ENCODE data around the gene XPNPEP1. TPM values are rescaled to one million over a fixed set of nuclear protein-coding genes. Genes with fewer than 3 reads are reported as not detected.

The XPNPEP1 gene
- polyA plus RNA-seq, 1 of the 3 experiments (the other 2 are of a cell fraction) = 167 TPM

DNA sequence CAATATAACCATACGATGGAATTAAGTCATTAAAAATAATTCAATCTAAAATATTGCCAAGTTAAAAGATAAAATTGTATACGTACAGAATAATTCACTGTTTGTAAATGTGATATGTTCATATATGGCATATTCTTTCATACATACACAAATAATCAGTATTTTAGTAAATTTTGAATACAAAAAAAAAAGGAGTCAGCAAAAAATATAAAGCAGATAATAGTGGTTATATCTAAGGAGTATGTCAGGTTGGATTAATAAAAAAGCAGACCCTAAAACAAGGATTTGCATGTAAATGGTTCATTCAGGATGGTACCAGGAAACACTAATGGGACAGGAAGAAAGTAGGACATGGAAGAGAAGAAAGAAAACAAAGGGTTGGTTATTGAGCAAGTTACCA is 59.5 kb downstream of the XPNPEP1 start (continued):
- TF ChIP-seq, protein P1, sequence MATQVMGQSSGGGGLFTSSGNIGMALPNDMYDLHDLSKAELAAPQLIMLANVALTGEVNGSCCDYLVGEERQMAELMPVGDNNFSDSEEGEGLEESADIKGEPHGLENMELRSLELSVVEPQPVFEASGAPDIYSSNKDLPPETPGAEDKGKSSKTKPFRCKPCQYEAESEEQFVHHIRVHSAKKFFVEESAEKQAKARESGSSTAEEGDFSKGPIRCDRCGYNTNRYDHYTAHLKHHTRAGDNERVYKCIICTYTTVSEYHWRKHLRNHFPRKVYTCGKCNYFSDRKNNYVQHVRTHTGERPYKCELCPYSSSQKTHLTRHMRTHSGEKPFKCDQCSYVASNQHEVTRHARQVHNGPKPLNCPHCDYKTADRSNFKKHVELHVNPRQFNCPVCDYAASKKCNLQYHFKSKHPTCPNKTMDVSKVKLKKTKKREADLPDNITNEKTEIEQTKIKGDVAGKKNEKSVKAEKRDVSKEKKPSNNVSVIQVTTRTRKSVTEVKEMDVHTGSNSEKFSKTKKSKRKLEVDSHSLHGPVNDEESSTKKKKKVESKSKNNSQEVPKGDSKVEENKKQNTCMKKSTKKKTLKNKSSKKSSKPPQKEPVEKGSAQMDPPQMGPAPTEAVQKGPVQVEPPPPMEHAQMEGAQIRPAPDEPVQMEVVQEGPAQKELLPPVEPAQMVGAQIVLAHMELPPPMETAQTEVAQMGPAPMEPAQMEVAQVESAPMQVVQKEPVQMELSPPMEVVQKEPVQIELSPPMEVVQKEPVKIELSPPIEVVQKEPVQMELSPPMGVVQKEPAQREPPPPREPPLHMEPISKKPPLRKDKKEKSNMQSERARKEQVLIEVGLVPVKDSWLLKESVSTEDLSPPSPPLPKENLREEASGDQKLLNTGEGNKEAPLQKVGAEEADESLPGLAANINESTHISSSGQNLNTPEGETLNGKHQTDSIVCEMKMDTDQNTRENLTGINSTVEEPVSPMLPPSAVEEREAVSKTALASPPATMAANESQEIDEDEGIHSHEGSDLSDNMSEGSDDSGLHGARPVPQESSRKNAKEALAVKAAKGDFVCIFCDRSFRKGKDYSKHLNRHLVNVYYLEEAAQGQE (IDR thresholded peaks at IDR 0.05; ENCODE audit: low read depth, low read length) = no peak
- no peak for TF ChIP-seq SIN3A (IDR thresholded peaks at IDR 0.05; ENCODE audit: borderline replicate concordance, low read depth, low read length)
- no peak for TF ChIP-seq FOXM1 (IDR thresholded peaks at IDR 0.05; ENCODE audit: low read depth)
- no peak for TF ChIP-seq GABPA (IDR thresholded peaks at IDR 0.05; ENCODE audit: low read depth)
- TF ChIP-seq RFX5 (IDR thresholded peaks at IDR 0.05; ENCODE audit: low read length) = no peak
- no peak for TF ChIP-seq EP300 (IDR thresholded peaks at IDR 0.05; ENCODE audit: borderline replicate concordance in 1 of 2, low read depth in 1 of 2, low read length in 1 of 2)
- no peak for TF ChIP-seq FOXJ3 (CRISPR knock-in tag; IDR thresholded peaks at IDR 0.05)
- TF ChIP-seq, protein P2, sequence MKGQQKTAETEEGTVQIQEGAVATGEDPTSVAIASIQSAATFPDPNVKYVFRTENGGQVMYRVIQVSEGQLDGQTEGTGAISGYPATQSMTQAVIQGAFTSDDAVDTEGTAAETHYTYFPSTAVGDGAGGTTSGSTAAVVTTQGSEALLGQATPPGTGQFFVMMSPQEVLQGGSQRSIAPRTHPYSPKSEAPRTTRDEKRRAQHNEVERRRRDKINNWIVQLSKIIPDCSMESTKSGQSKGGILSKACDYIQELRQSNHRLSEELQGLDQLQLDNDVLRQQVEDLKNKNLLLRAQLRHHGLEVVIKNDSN (IDR thresholded peaks at IDR 0.05; ENCODE audit: borderline replicate concordance, low read depth) = no peak
- no peak for TF ChIP-seq TCF12 (IDR thresholded peaks at IDR 0.05)
- TF ChIP-seq TAF1 (IDR thresholded peaks at IDR 0.05; ENCODE audit: borderline replicate concordance, low read depth, low read length) = no peak
- no peak for TF ChIP-seq YY1 (IDR thresholded peaks at IDR 0.05; ENCODE audit: low read depth)

DNA sequence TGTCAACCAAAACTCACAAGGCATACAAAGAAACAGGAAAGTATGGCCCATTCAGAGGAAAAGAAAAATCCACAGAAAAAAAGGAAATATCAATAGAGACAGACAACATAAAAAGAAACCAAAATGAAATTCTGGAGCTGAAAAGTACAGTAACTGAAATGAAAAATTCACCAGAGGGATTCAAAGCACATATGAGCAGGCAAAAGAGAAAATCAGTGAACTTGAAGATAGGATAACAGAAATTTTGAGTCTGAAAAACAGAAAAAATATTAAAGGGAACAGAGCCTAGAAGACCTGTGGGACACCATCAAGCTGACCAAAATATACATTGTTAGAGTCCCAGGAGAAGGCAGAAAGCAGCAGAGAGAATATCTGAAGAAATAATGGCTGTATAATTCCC is 60.6 kb downstream of the XPNPEP1 start:
- H3K9ac ChIP-seq = no peak overlapping the region
- no peaks in the 10 kb centered on the region; a peak in 1 of 4 replicates for H3K4me1 ChIP-seq (ENCODE audit: control insufficient read depth in 1 of 2, insufficient read depth in 2 of 2, low read depth in 1 of 2, low read length in 1 of 2)
- H2AFZ ChIP-seq (ENCODE audit: low read depth) = no peak overlapping the region
- no peaks in the 10 kb centered on the region for H3K9me2 ChIP-seq
- H3K27ac ChIP-seq (ENCODE audit: low read depth in 2 of 2, low read length in 1 of 2) = no peak overlapping the region
- H3F3A ChIP-seq (replicated peaks; ENCODE audit: insufficient read depth) = no peaks in the 10 kb centered on the region
- H3K27me3 ChIP-seq (ENCODE audit: insufficient read depth) = no peaks in the 10 kb centered on the region
- POLR2A ChIA-PET = no interaction called here
- no peak for DNase-seq
- no peaks in the 10 kb centered on the region for H3K9me3 ChIP-seq
- no peak overlapping the region for H3K4me3 ChIP-seq (ENCODE audit: low read depth in 2 of 2, low read length in 1 of 2)
- CTCF ChIA-PET = interaction anchor here (0.6 to 5.5 kb wide), 4 partner anchors 10 to 288 kb away, joined by 3 to 27 read pairs (median 4); no protein-coding TSS in a partner anchor
- no peak overlapping the region for H3K4me2 ChIP-seq
- H3K36me3 ChIP-seq (replicated peaks in 1 of 2; ENCODE audit: control insufficient read depth in 1 of 2, insufficient read depth in 2 of 2, low read length in 1 of 2) = peaks cover 31 to 47% of the 10 kb centered on the region in 2 experiments
- H4K20me1 ChIP-seq (ENCODE audit: insufficient read depth) = no peaks in the 10 kb centered on the region
- H3K79me2 ChIP-seq (ENCODE audit: insufficient read depth) = no peaks in the 10 kb centered on the region
- TF ChIP-seq, protein P3, sequence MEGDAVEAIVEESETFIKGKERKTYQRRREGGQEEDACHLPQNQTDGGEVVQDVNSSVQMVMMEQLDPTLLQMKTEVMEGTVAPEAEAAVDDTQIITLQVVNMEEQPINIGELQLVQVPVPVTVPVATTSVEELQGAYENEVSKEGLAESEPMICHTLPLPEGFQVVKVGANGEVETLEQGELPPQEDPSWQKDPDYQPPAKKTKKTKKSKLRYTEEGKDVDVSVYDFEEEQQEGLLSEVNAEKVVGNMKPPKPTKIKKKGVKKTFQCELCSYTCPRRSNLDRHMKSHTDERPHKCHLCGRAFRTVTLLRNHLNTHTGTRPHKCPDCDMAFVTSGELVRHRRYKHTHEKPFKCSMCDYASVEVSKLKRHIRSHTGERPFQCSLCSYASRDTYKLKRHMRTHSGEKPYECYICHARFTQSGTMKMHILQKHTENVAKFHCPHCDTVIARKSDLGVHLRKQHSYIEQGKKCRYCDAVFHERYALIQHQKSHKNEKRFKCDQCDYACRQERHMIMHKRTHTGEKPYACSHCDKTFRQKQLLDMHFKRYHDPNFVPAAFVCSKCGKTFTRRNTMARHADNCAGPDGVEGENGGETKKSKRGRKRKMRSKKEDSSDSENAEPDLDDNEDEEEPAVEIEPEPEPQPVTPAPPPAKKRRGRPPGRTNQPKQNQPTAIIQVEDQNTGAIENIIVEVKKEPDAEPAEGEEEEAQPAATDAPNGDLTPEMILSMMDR (IDR thresholded peaks at IDR 0.05) = no peak
- TF ChIP-seq RFX5 (IDR thresholded peaks at IDR 0.05; ENCODE audit: low read length) = no peak
- no peak for TF ChIP-seq NFIC (IDR thresholded peaks at IDR 0.05; ENCODE audit: borderline replicate concordance)
- TF ChIP-seq, protein P4, sequence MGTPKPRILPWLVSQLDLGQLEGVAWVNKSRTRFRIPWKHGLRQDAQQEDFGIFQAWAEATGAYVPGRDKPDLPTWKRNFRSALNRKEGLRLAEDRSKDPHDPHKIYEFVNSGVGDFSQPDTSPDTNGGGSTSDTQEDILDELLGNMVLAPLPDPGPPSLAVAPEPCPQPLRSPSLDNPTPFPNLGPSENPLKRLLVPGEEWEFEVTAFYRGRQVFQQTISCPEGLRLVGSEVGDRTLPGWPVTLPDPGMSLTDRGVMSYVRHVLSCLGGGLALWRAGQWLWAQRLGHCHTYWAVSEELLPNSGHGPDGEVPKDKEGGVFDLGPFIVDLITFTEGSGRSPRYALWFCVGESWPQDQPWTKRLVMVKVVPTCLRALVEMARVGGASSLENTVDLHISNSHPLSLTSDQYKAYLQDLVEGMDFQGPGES (IDR thresholded peaks at IDR 0.05; ENCODE audit: low read depth, low read length) = no peak
- TF ChIP-seq FOXJ3 (CRISPR knock-in tag; IDR thresholded peaks at IDR 0.05) = no peak
- no peak for TF ChIP-seq SMC3 (IDR thresholded peaks at IDR 0.05; ENCODE audit: low read depth, low read length)
- no peak for TF ChIP-seq NRF1 (IDR thresholded peaks at IDR 0.05; ENCODE audit: low read depth, low read length)
- TF ChIP-seq, protein P2 (IDR thresholded peaks at IDR 0.05; ENCODE audit: borderline replicate concordance, low read depth) = no peak
- TF ChIP-seq, protein P5, sequence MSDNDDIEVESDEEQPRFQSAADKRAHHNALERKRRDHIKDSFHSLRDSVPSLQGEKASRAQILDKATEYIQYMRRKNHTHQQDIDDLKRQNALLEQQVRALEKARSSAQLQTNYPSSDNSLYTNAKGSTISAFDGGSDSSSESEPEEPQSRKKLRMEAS (IDR thresholded peaks at IDR 0.05; ENCODE audit: low read depth) = no peak
- TF ChIP-seq RCOR1 (IDR thresholded peaks at IDR 0.05; ENCODE audit: low read length) = no peak
- TF ChIP-seq, protein P6, sequence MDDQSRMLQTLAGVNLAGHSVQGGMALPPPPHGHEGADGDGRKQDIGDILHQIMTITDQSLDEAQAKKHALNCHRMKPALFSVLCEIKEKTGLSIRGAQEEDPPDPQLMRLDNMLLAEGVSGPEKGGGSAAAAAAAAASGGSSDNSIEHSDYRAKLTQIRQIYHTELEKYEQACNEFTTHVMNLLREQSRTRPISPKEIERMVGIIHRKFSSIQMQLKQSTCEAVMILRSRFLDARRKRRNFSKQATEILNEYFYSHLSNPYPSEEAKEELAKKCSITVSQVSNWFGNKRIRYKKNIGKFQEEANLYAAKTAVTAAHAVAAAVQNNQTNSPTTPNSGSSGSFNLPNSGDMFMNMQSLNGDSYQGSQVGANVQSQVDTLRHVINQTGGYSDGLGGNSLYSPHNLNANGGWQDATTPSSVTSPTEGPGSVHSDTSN (IDR thresholded peaks at IDR 0.05) = no peak
- TF ChIP-seq FOXM1 (IDR thresholded peaks at IDR 0.05; ENCODE audit: low read depth) = no peak
- TF ChIP-seq RXRA (IDR thresholded peaks at IDR 0.05; ENCODE audit: borderline replicate concordance, low read depth) = no peak
- TF ChIP-seq MEF2A (IDR thresholded peaks at IDR 0.05; ENCODE audit: borderline replicate concordance, low read depth) = no peak
- no peak for TF ChIP-seq CHD2 (IDR thresholded peaks at IDR 0.05; ENCODE audit: low read length, partially characterized antibody)
- no peak for TF ChIP-seq GATA2 (CRISPR knock-in tag; IDR thresholded peaks at IDR 0.05)

All from SK-N-SH (cell line).